Activated CD4-positive, alpha-beta T cell treated with anti-CD3 and anti-CD28 coated beads, Interleukin-2, amount 10 ng/mL, durations not matched to agents 7 days and 5 days (primary cell): ENCODE data around the gene MCM3. TPM values are rescaled to one million over a fixed set of nuclear protein-coding genes. Genes with fewer than 3 reads are reported as not detected.

Experiments used
- CTCF ChIA-PET: fragments of 350-600 bp; sonication (Branson Sonifier 250); formaldehyde crosslinking; loops from one replicate; lab custom pipeline; 2021; ENCODE audit warnings: antibody characterized with exemption; lab: Charles Lee
- POLR2A ChIA-PET: fragments of 350-600 bp; sonication (Branson Sonifier 250); formaldehyde crosslinking; loops from one replicate; lab custom pipeline; 2021; ENCODE audit warnings: antibody characterized with exemption; lab: Charles Lee
- DNase-seq: peaks from one replicate; pipeline ENCODE4 v3.0.0-alpha.2; 2020
- H3K27ac Mint-ChIP-seq: one replicate; pipeline ENCODE4 v1.8.0; 2021; ENCODE audit warnings: mild to moderate bottlenecking, moderate library complexity, mixed read lengths
- H3K27me3 Mint-ChIP-seq: one replicate; pipeline ENCODE4 v1.8.0; 2021; ENCODE audit warnings: mixed read lengths
- H3K36me3 Mint-ChIP-seq: one replicate; pipeline ENCODE4 v1.8.0; 2021; ENCODE audit warnings: low read depth, mixed read lengths
- H3K4me1 Mint-ChIP-seq: one replicate; pipeline ENCODE4 v1.8.0; 2021; ENCODE audit warnings: mixed read lengths
- H3K4me3 Mint-ChIP-seq: one replicate; pipeline ENCODE4 v1.8.0; 2021; ENCODE audit warnings: mild to moderate bottlenecking, moderate library complexity, mixed read lengths
- H3K9me3 Mint-ChIP-seq: one replicate; pipeline ENCODE4 v1.8.0; 2021; ENCODE audit warnings: mixed read lengths
- total RNA-seq, 2 experiments: library from RNA; stranded (reverse); gene quantifications; one replicate each; pipeline ENCODE4 v1.2.3, GENCODE V29; 2021

Gene MCM3
- total RNA-seq, 2 experiments from 2014 or later: 189 to 190 TPM

GRCh38 chr6:52262620-52263344, 21.8 kb downstream of the MCM3 start:
- no peak overlapping the region for H3K4me3 Mint-ChIP-seq
- H3K27me3 Mint-ChIP-seq: no peaks in the 10 kb centered on the region
- H3K4me1 Mint-ChIP-seq: peaks cover 17% of the 10 kb centered on the region
- H3K27ac Mint-ChIP-seq: no peak overlapping the region
- peaks cover 61% of the 10 kb centered on the region for H3K36me3 Mint-ChIP-seq
- ChIA-PET CTCF (interaction anchor here (0.9 to 5.0 kb wide), 15 partner anchors 9 to 102 kb away, joined by 3 to 28 read pairs (median 4); partner anchors contain the start of gene IL17F), POLR2A (no interaction called here)
- H3K9me3 Mint-ChIP-seq: no peaks in the 10 kb centered on the region
- no peak for DNase-seq

- Mint-ChIP-seq H3K27ac (no peak overlapping the region), H3K4me3 (no peak overlapping the region), H3K4me1 (peaks cover 13% of the 10 kb centered on the region), H3K9me3 (no peaks in the 10 kb centered on the region), H3K36me3 (peaks cover 48% of the 10 kb centered on the region), H3K27me3 (no peaks in the 10 kb centered on the region)
- ChIA-PET CTCF (interaction anchor here (1.0 to 5.0 kb wide), 4 partner anchors 11 to 98 kb away, joined by 3 to 28 read pairs (median 8); no protein-coding TSS in a partner anchor), POLR2A (no interaction called here)
- DNase-seq: no peak
Observed at GRCh38 chr6:52261229-52261628, 23.3 kb downstream of the MCM3 start.

- Mint-ChIP-seq H3K27me3 (no peaks in the 10 kb centered on the region), H3K4me3 (no peak overlapping the region), H3K9me3 (no peaks in the 10 kb centered on the region), H3K27ac (peak overlapping the region; percentile 33), H3K36me3 (peaks cover 44% of the 10 kb centered on the region), H3K4me1 (peaks cover 15% of the 10 kb centered on the region)
- DNase-seq: no peak
- ChIA-PET CTCF (interaction anchor here (0.6 to 5.0 kb wide), 4 partner anchors 11 to 1292 kb away, joined by 3 to 28 read pairs (median 4); no protein-coding TSS in a partner anchor), POLR2A (no interaction called here)
Observed at GRCh38 chr6:52260634-52261033, 23.9 kb downstream of the MCM3 start.

GRCh38 chr6:52255434-52255833, 29.1 kb downstream of the MCM3 start:
- Mint-ChIP-seq H3K36me3 (peaks cover 4% of the 10 kb centered on the region), H3K4me3 (no peak overlapping the region), H3K27me3 (peaks cover 17% of the 10 kb centered on the region), H3K27ac (no peak overlapping the region), H3K4me1 (peaks cover 36% of the 10 kb centered on the region), H3K9me3 (no peaks in the 10 kb centered on the region)
- DNase-seq: no peak
- CTCF ChIA-PET: interaction anchor here (1.1 to 2.3 kb wide), 3 partner anchors 9 to 145 kb away, joined by 3 to 6 read pairs (median 5); no protein-coding TSS in a partner anchor
- POLR2A ChIA-PET: no interaction called here

GRCh38 chr6:52254731-52255378, 29.7 kb downstream of the MCM3 start:
- Mint-ChIP-seq H3K36me3 (peaks cover under 1% of the 10 kb centered on the region), H3K27me3 (peaks cover 19% of the 10 kb centered on the region), H3K4me3 (no peak overlapping the region), H3K9me3 (no peaks in the 10 kb centered on the region), H3K27ac (peak overlapping the region; percentile 7), H3K4me1 (peaks cover 38% of the 10 kb centered on the region)
- DNase-seq: no peak
- POLR2A ChIA-PET: no interaction called here
- CTCF ChIA-PET: interaction anchor here (1.1 to 2.3 kb wide), 3 partner anchors 10 to 146 kb away, joined by 3 to 6 read pairs (median 5); no protein-coding TSS in a partner anchor

- ChIA-PET CTCF (interaction anchor here (0.6 to 2.0 kb wide), 3 partner anchors 10 to 402 kb away, joined by 3 to 10 read pairs (median 3); no protein-coding TSS in a partner anchor), POLR2A (no interaction called here)
- peak; percentile 33 for DNase-seq
- peaks cover 38% of the 10 kb centered on the region for H3K4me1 Mint-ChIP-seq
- H3K36me3 Mint-ChIP-seq: no peaks in the 10 kb centered on the region
- H3K9me3 Mint-ChIP-seq: no peaks in the 10 kb centered on the region
- H3K4me3 Mint-ChIP-seq: no peak overlapping the region
- peaks cover 29% of the 10 kb centered on the region for H3K27me3 Mint-ChIP-seq
- no peak overlapping the region for H3K27ac Mint-ChIP-seq
Observed at GRCh38 chr6:52253494-52253893, 31.0 kb downstream of the MCM3 start.

- Mint-ChIP-seq H3K27me3 (peaks cover 31% of the 10 kb centered on the region), H3K9me3 (no peaks in the 10 kb centered on the region), H3K4me1 (peaks cover 38% of the 10 kb centered on the region), H3K36me3 (no peaks in the 10 kb centered on the region), H3K27ac (no peak overlapping the region), H3K4me3 (no peak overlapping the region)
- CTCF ChIA-PET: no interaction called here
- no peak for DNase-seq
- POLR2A ChIA-PET: no interaction called here
Observed at GRCh38 chr6:52251113-52251512, 33.4 kb downstream of the MCM3 start.

- Mint-ChIP-seq H3K36me3 (no peaks in the 10 kb centered on the region), H3K27ac (no peak overlapping the region), H3K4me3 (no peak overlapping the region), H3K4me1 (peaks cover 21% of the 10 kb centered on the region), H3K9me3 (no peaks in the 10 kb centered on the region), H3K27me3 (peaks cover 35% of the 10 kb centered on the region)
- ChIA-PET POLR2A (no interaction called here), CTCF (interaction anchor here (0.9 to 2.0 kb wide), 3 partner anchors 12 to 38 kb away, joined by 3 to 6 read pairs (median 3); no protein-coding TSS in a partner anchor)
- no peak for DNase-seq
Observed at GRCh38 chr6:52249078-52249477, 35.5 kb downstream of the MCM3 start.

GRCh38 chr6:52245425-52245824, 39.1 kb downstream of the MCM3 start:
- H3K27ac Mint-ChIP-seq: no peak overlapping the region
- ChIA-PET POLR2A (no interaction called here), CTCF (interaction anchor here (1.7 kb wide), 1 partner anchor 14 kb away, joined by 5 read pairs; no protein-coding TSS in a partner anchor)
- H3K36me3 Mint-ChIP-seq: no peaks in the 10 kb centered on the region
- no peaks in the 10 kb centered on the region for H3K9me3 Mint-ChIP-seq
- H3K27me3 Mint-ChIP-seq: peaks cover 30% of the 10 kb centered on the region
- H3K4me1 Mint-ChIP-seq: peaks cover 3% of the 10 kb centered on the region
- DNase-seq: no peak
- no peak overlapping the region for H3K4me3 Mint-ChIP-seq

GRCh38 chr6:52244400-52244799, 40.1 kb downstream of the MCM3 start, which contains the start of gene IL17F:
Gene IL17F (minus strand): TSS chr6:52244500. CDS start chr6:52244429, 71 bp downstream.
- no peak within 1 kb of the TSS for H3K27ac Mint-ChIP-seq
- H3K9me3 Mint-ChIP-seq: no peaks in the 10 kb centered on the region
- peaks cover 26% of the 10 kb centered on the region for H3K27me3 Mint-ChIP-seq
- no peak for DNase-seq
- H3K36me3 Mint-ChIP-seq: no peaks in the 10 kb centered on the region
- POLR2A ChIA-PET: no interaction called here
- CTCF ChIA-PET: interaction anchor here (1.0 to 1.1 kb wide), 2 partner anchors 19 to 25 kb away, joined by 4 to 5 read pairs; no protein-coding TSS in a partner anchor
- no peaks in the 10 kb centered on the region for H3K4me1 Mint-ChIP-seq
- H3K4me3 Mint-ChIP-seq: no peak within 1 kb of the TSS

- Mint-ChIP-seq H3K27ac (no peak overlapping the region), H3K9me3 (no peaks in the 10 kb centered on the region), H3K27me3 (peaks cover 19% of the 10 kb centered on the region), H3K4me1 (no peaks in the 10 kb centered on the region), H3K4me3 (no peak overlapping the region), H3K36me3 (no peaks in the 10 kb centered on the region)
- DNase-seq: no peak
- ChIA-PET CTCF (interaction anchor here (1.0 to 1.4 kb wide), 3 partner anchors 11 to 20 kb away, joined by 3 to 5 read pairs (median 4); no protein-coding TSS in a partner anchor), POLR2A (no interaction called here)
Observed at GRCh38 chr6:52243282-52243893, 41.2 kb downstream of the MCM3 start.

GRCh38 chr6:52241819-52242218, 42.7 kb downstream of the MCM3 start:
- CTCF ChIA-PET: interaction anchor here (1.0 to 1.4 kb wide), 2 partner anchors 21 to 149 kb away, joined by 3 read pairs; no protein-coding TSS in a partner anchor
- no peaks in the 10 kb centered on the region for H3K9me3 Mint-ChIP-seq
- H3K27me3 Mint-ChIP-seq: peaks cover 28% of the 10 kb centered on the region
- no peak overlapping the region for H3K4me3 Mint-ChIP-seq
- POLR2A ChIA-PET: no interaction called here
- no peak overlapping the region for H3K27ac Mint-ChIP-seq
- H3K36me3 Mint-ChIP-seq: no peaks in the 10 kb centered on the region
- no peak for DNase-seq
- H3K4me1 Mint-ChIP-seq: no peaks in the 10 kb centered on the region
